Mucosa of stomach (tissue), 1 donor: ENCODE measurements around the gene CASP5.

Experiments
- H3K27me3 ChIP-seq: one replicate; pipeline ENCODE4 v1.7.0; 2013; ENCODE audit warnings: mild to moderate bottlenecking, low read length; ENCODE audit not compliant: control insufficient read depth, insufficient read depth
- H3K36me3 ChIP-seq: one replicate; pipeline ENCODE4 v1.7.0; 2013; ENCODE audit warnings: low read length; ENCODE audit not compliant: control insufficient read depth, insufficient read depth
- H3K4me1 ChIP-seq: one replicate; pipeline ENCODE4 v1.7.0; 2013; ENCODE audit warnings: mild to moderate bottlenecking, low read length; ENCODE audit not compliant: control insufficient read depth, insufficient read depth
- H3K4me3 ChIP-seq: one replicate; pipeline ENCODE4 v1.7.0; 2013; ENCODE audit warnings: low read length
- H3K9ac ChIP-seq: one replicate; pipeline ENCODE4 v1.7.0; 2013; ENCODE audit warnings: mild to moderate bottlenecking, low read length, moderate library complexity
- H3K9me3 ChIP-seq: one replicate; pipeline ENCODE4 v1.7.0; 2013; ENCODE audit warnings: mild to moderate bottlenecking, low read length, moderate library complexity; ENCODE audit not compliant: control insufficient read depth
- donor health status: Pancreatic carcinoma.

Gene CASP5

GRCh38 chr11:104956528-104956927 is 66.4 kb downstream of the CASP5 start:
- no peak overlapping the region for H3K4me3 ChIP-seq
- H3K9me3 ChIP-seq, result no peaks in the 10 kb centered on the region
- H3K27me3 ChIP-seq, result no peaks in the 10 kb centered on the region
- H3K9ac ChIP-seq, result no peak overlapping the region
- H3K4me1 ChIP-seq, result no peaks in the 10 kb centered on the region
- H3K36me3 ChIP-seq, result no peaks in the 10 kb centered on the region

- Histone ChIP-seq H3K9me3 (no peaks in the 10 kb centered on the region), H3K36me3 (no peaks in the 10 kb centered on the region), H3K9ac (no peak overlapping the region), H3K4me1 (no peaks in the 10 kb centered on the region), H3K4me3 (no peak overlapping the region), H3K27me3 (no peaks in the 10 kb centered on the region)
These were observed 76.1 kb downstream of the CASP5 start for GRCh38 chr11:104946907-104947306.
